Measurements from ENCODE around the gene CLK3.
"Not testable (repeated sequence)": the region's sequence is repeated elsewhere in the genome, so short reads cannot be mapped to it uniquely, and the experiment has no call there.

Gene CLK3

DNA sequence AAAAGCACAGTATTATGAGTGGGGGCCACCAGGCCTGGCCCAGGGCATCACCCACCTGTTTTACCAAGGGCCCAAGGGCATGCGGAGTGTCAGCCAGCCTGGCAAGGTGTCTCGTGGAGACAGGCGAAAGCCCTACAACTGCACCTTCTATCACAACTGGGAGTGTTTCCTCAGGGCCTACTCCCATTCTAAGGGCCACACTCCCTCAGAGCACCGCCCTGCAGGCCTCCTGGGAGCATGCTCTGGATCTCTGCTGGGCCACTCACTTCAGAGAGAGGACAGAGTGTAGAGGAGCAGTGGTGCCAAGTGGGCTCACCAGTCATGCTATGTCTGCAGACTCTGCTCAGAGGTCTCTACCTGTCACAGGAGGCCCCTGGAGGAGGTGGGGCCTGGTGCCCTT lies 21.2 kb upstream of the CLK3 start:
- DNase-seq (ENCODE audit: low spot score in 2 of 2) (no peak), ATAC-seq (no peak)
- no peaks in the 10 kb centered on the region for H3K9me3 Mint-ChIP-seq
- peak overlapping the region; percentile 70 for H3K27ac Mint-ChIP-seq
- no peak overlapping the region for H3K4me3 Mint-ChIP-seq
- H3K36me3 Mint-ChIP-seq, result peaks cover 100% of the 10 kb centered on the region
- H3K4me1 Mint-ChIP-seq, result peaks cover 41% of the 10 kb centered on the region

DNA sequence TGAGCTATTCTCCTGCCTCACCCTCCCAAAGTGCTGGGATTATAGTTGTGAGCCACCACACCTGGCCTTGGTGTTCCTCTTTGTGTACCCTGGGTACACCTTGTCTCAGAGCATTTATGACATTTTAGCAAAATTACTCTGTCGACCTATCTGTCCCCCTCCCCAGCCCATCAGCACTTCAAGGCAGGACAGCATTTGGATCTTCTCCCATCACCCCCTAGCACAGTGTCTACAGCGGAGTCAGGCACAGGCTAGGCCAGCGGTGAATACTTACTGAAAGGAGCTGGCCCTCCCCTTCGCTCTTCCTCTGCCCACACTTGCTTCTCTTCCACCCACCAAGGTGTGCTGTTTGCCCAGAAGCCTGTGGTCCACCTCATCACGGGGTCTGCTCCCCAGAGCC lies 20.4 kb upstream of the CLK3 start:
- Mint-ChIP-seq H3K4me3 (no peak overlapping the region), H3K36me3 (peaks cover 98% of the 10 kb centered on the region), H3K4me1 (peaks cover 42% of the 10 kb centered on the region), H3K27ac (peak overlapping the region; percentile 70), H3K9me3 (no peaks in the 10 kb centered on the region)
- ATAC-seq, result no peak
- DNase-seq (ENCODE audit: low spot score in 2 of 2), result no peak

DNA sequence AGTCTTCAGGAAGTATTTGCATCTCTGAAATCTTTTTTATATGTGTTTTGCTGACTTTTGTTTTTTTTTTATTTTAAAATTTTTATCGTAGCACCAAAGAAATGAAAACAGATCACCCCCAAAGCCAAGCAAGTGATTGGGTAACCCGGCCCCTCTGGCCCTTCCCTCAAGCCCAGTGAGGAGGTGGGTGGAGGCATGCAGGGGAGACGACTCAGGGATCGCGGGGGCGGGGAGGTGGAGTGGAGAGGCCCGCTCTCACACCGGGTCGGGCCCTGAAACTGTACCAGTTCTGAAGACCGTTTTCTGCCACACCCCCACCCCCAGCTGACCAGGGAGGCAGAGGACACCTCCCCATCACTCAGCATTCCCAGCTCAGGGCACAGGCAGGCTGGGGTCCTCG lies 18.9 kb upstream of the CLK3 start:
- Mint-ChIP-seq H3K4me1 (peaks cover 42% of the 10 kb centered on the region), H3K36me3 (peaks cover 90% of the 10 kb centered on the region)
- not testable (repeated sequence) for ATAC-seq; H3K27ac Mint-ChIP-seq; DNase-seq (ENCODE audit: low spot score in 2 of 2); H3K9me3 Mint-ChIP-seq; H3K4me3 Mint-ChIP-seq

DNA sequence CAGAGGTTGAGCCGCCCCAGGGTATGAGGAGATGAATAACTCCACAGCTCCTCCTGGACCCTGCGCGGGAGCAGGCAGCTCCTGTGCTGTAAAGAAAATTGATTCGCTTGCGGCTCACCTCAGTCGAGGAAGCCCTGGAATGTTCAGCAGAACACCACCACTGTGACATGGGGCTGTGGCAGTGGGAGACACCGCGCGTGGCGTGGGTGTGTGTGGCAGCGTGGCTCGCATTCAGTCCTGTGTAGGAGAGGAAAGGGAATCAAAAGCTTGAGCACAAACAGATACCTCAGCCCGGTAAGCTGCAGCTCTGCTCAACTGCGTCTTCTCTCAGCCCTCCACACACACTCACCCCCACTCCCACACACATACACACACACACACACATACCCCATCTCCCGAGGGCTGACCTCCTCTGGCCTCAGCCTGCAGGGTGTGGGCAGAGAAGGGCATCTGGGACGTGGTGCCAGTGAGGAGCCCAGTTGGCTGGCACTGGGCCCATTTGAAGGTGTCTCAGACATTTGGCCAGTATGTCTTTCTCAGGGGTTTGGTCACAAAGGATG lies 18.4 kb upstream of the CLK3 start:
- H3K4me3 Mint-ChIP-seq, result not testable (repeated sequence)
- peaks cover 90% of the 10 kb centered on the region for H3K36me3 Mint-ChIP-seq

DNA sequence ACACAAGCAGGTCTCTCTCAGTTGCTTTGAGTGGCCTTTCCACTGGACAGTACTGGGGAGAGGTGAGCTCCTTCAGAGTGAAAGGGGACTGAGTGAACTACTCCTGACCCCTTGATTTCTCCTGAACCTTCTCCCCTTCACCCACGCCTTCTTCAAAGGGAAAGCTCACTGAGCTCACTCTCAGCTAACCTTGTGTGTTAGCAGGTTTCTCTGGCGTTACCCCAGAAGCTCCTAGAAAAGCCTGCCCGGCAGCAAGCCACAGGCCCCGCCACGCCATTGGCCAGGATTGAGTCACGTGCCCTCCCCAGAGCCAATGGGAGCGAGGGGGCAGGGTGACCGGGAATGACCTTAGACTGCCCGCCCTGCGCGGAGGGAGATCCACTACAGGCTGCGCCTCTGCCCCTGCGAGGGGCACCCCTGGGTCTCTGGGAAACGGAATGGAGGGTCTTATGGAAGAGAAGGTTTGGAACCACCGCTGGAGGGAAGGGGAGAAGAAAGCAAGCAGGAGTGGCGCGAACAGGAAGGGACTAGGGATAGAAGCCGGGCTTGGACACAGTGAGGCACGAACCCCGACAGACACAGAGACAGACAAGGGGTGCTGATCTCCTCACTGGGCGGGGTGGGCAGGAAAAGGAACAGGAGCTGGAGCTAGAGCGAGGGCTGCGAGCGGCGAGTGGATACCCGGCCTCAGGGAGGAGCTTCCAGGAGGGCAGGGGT lies 17.4 kb upstream of the CLK3 start:
- Mint-ChIP-seq H3K9me3 (no peaks in the 10 kb centered on the region), H3K36me3 (peaks cover 90% of the 10 kb centered on the region), H3K4me3 (peak overlapping the region; percentile 88), H3K4me1 (peaks cover 47% of the 10 kb centered on the region), H3K27ac (peak overlapping the region; percentile 93)
- ATAC-seq, result peak; percentile 94
- peak; percentile 76 to 96 for DNase-seq (ENCODE audit: low spot score in 2 of 2)

More for the DNA sequence above, 18.4 kb upstream of the CLK3 start:
- ATAC-seq; H3K9me3 Mint-ChIP-seq; DNase-seq (ENCODE audit: low spot score in 2 of 2): not testable (repeated sequence)
- H3K4me1 Mint-ChIP-seq, result peaks cover 42% of the 10 kb centered on the region
- peak overlapping the region; percentile 93 for H3K27ac Mint-ChIP-seq

DNA sequence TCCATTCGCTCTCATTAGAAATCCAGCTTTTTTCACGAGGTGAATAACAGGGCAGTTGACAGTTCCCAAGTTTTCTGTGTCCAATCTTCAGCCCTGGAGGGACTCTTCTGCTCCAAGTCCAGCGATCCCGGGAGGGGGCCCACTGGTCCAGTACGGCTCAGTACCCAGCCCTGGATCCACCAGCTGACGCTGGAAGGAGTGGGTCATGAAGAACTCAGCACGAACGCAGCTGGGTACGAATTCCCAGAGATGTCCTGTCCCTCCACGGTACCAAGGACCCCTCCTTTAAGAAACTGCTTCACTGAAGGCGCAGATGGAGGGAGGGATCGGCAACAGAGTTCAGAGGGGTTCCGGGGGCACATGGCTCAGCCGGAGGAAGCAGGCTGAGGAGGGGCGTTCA lies 16.5 kb upstream of the CLK3 start:
- DNase-seq (ENCODE audit: low spot score in 2 of 2) (no peak), ATAC-seq (no peak)
- Mint-ChIP-seq H3K4me3 (peak overlapping the region; percentile 88), H3K4me1 (peaks cover 44% of the 10 kb centered on the region), H3K36me3 (peaks cover 85% of the 10 kb centered on the region), H3K9me3 (no peaks in the 10 kb centered on the region), H3K27ac (peak overlapping the region; percentile 93)

DNA sequence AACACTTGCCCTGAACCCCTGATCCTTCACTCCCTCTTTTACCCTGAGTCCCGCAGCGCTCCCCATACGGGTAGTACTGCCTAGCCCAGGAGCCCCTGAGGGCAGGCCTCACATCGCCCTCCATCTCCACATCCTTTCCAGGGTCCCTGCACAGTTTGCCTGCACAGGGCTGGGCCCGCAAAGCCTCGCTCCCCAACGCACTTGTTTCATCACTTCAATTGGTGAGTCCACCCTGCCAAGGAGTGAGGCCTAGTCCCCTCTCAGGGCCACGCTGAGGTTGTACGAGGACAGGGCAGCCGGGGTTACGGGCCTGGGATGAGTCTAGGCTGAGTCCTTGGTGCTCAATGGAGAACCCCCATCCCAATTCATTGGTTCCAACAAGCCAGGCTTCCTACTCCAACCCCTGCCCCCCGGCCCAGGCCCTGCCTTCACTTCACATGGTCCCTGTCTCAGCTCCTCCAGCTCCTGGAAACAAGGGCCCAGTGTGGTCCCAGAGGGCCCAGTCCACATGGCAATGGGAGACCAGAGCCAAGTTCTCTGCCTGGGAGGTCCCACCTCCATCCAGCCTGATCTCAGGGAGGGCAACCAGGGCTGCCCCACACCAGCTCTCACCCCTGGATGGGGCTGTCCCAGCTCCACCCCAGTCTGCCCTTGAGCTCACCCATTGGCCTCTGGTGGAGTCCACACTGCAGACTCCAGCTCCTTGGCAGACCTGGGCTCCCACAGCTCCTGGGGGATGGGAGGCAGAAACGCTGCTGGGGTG lies 12.4 kb upstream of the CLK3 start:
- peak overlapping the region; percentile 70 for H3K27ac Mint-ChIP-seq
- no peaks in the 10 kb centered on the region for H3K9me3 Mint-ChIP-seq
- DNase-seq (ENCODE audit: low spot score in 2 of 2) (no peak), ATAC-seq (no peak)
- H3K36me3 Mint-ChIP-seq, result peaks cover 53% of the 10 kb centered on the region
- H3K4me3 Mint-ChIP-seq, result no peak overlapping the region
- peaks cover 19% of the 10 kb centered on the region for H3K4me1 Mint-ChIP-seq

DNA sequence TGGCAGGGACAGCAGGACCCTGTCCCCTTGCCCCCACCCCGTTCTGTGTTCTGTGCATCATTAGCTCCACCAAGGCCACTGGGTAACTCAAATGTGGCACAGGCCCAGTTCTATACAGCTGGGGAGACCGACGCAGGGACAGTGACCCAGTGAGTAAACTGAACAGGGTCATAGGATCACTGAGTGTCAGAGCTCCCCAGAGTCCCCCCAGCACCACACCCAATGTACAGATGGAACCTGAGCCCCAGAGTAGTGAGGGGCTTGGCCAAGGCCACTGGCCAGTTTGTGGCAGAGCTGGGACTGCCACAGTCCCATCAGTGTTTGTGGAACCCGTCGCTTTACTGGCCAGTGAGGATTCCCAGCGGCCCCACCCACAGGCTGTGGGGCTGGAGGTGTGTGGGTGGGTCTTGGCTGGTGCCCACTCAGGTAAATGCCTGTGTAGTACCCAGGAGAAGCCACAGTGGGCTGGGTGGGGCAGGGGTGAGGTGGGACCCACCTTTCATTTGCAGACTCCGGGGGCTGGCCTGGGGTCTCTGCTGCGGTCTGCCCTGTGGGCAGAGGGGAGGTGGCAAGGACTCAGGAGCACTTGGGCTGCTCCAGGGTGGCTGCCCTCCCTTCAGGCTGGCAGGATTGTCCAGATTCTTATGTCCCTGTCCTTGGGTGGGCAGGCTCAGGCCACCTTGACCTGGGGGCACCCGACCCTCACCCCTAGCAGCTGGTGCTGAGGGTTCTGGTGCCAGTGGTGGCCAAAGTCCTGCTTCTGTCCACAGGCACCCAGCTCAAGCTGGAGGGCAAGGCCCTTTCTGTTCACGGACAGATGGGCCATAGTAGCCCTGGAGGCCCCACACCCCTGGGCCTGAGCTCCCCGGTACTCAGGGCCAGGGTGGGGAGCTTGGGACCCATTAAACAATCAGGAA lies 11.6 kb upstream of the CLK3 start:
- ATAC-seq (no peak), DNase-seq (ENCODE audit: low spot score in 2 of 2) (no peak)
- Mint-ChIP-seq H3K36me3 (peaks cover 44% of the 10 kb centered on the region), H3K4me3 (no peak overlapping the region), H3K27ac (peak overlapping the region; percentile 70), H3K9me3 (no peaks in the 10 kb centered on the region), H3K4me1 (peaks cover 11% of the 10 kb centered on the region)

DNA sequence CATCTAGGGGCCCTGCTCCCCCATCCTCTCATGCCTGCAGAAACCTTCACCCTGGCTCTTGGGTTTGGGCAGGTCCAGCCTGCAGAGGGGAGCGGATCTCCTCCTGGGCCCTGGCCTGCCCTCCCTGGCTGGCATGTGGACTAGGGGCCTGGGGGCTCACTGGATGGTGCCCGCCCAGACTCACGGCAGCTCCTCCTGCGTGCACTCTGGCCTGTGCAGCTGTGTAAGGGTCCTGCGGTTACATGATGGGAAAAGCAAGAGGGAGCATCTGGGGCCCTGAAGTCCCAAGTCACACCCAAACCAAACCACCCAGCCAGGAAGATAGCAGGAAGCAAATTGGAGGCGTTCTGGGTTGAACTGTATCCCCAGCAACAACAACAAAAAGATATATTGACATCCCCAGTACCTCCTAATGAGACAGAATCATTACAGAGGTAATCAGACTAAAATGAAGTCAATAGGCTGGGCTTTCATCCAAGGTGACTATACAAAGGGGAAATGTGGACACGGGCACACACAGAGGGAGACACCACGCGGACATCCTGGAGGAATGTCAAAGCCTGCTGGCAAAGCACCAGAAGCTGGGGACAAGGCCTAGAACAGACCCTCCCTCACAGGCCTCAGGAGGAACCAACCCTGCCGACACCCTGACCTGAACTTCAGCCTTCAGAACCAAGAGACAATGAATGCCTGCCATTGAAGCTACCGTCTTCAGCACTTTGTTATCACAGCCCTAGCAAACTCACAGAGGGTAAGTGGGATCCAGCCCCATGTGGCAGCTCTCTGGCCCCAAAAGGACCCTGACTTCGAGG lies 10.4 kb upstream of the CLK3 start:
- DNase-seq (ENCODE audit: low spot score in 2 of 2) (no peak), ATAC-seq (no peak)
- Mint-ChIP-seq H3K4me3 (no peak overlapping the region), H3K36me3 (peaks cover 35% of the 10 kb centered on the region), H3K27ac (peak overlapping the region; percentile 60), H3K9me3 (no peaks in the 10 kb centered on the region), H3K4me1 (peaks cover 5% of the 10 kb centered on the region)

DNA sequence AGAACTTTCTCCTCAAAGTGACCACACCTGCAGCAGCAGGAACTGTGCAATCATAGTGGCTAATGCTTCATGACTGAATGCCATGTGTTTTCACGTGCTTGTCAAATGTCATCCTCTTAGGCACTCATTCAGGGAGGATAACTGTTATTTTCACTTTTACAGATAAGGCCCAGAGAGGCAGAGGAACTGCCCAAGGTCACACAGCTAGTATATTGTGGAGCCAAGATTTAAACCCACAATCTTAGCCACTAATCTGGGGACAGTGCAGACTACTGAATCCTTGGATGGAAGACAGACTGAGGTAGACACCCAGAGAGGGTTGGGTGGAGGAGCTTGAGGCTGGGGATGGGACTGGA lies 9.9 kb upstream of the CLK3 start:
- Mint-ChIP-seq H3K27ac (peak overlapping the region; percentile 60), H3K4me1 (peaks cover 5% of the 10 kb centered on the region), H3K4me3 (no peak overlapping the region), H3K9me3 (no peaks in the 10 kb centered on the region), H3K36me3 (peaks cover 29% of the 10 kb centered on the region)
- ATAC-seq (no peak), DNase-seq (ENCODE audit: low spot score in 2 of 2) (no peak)

DNA sequence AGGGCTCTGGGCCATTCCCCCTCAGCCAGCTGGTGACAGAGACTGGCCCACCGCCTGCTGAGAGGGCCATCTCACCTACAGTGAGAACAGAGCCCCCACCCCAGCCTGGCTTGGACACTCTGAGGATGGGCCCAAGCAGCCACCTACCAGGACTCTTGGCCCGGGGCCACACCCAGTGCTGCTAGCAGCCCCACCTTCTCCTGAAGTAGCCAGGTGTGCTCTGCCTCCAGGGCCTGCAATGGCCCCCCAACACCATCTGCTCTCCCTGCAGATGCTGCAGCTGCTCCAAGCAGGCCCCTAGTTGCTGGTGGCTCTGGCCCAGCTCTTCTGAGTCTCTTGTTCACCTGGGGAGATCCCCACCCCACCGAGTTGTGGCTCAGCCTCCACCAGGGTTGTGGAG lies 6.8 kb upstream of the CLK3 start:
- peaks cover 15% of the 10 kb centered on the region for H3K4me1 Mint-ChIP-seq
- no peak for ATAC-seq
- no peaks in the 10 kb centered on the region for H3K9me3 Mint-ChIP-seq
- peaks cover 8% of the 10 kb centered on the region for H3K36me3 Mint-ChIP-seq
- H3K4me3 Mint-ChIP-seq, result no peak overlapping the region
- peak overlapping the region; percentile 82 for H3K27ac Mint-ChIP-seq
- no peak for DNase-seq (ENCODE audit: low spot score in 2 of 2)

DNA sequence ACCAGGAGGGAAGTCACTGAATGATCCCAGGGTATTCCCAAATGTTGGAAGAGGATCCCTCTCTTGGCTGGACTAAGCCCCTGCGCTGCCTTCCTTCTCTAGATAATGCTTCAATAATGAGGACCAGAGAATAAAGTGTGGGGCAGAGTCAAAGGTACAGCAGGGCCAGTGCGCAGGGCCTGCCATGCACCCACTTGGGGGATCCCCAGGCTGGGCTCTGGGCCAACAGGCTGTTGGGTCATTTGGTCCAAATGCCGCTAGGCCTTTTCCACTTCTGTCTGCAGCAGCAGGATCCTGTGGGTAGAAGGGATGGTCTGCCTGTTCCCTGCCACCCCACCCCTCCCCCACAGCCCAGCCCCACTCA lies 5.7 kb upstream of the CLK3 start:
- Mint-ChIP-seq H3K9me3 (no peaks in the 10 kb centered on the region), H3K4me1 (peaks cover 21% of the 10 kb centered on the region), H3K36me3 (peaks cover 12% of the 10 kb centered on the region), H3K27ac (no peak overlapping the region), H3K4me3 (no peak overlapping the region)
- ATAC-seq (no peak), DNase-seq (ENCODE audit: low spot score in 2 of 2) (no peak)

DNA sequence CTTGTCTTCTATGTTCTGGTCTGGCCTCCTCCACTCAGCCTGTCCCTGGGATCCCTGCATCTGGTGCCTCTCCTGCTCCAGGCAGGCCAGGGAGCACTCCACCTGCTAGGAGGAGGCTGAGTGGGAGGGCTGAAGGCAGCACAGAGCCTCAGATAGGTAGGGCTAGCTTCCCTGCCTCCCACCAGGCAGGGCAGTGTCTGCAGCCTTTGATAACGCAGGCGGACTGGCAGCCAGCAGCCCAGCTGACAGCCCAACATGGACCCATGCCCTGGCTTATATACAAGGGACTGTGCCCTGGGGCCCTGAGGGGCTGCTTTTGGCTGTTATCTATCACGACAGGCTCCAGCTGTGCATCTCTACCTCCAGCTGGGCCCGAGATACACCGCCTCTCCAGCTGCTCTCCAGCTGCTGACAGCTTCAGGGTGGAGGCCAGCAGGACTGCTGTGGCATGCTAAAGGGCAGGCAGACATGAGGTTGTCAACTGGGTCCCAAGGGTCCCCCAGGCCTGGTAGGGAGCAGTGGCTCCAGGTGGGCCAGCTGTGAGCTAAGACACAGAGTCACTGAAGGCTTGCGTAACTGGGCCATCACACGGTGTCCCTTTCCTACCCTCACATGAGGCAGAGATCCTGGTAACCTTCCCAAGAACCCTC lies 5.2 kb upstream of the CLK3 start:
- Mint-ChIP-seq H3K9me3 (no peaks in the 10 kb centered on the region), H3K27ac (no peak overlapping the region), H3K4me3 (no peak overlapping the region), H3K4me1 (peaks cover 21% of the 10 kb centered on the region), H3K36me3 (peaks cover 17% of the 10 kb centered on the region)
- DNase-seq (ENCODE audit: low spot score in 2 of 2) (no peak), ATAC-seq (no peak)

DNA sequence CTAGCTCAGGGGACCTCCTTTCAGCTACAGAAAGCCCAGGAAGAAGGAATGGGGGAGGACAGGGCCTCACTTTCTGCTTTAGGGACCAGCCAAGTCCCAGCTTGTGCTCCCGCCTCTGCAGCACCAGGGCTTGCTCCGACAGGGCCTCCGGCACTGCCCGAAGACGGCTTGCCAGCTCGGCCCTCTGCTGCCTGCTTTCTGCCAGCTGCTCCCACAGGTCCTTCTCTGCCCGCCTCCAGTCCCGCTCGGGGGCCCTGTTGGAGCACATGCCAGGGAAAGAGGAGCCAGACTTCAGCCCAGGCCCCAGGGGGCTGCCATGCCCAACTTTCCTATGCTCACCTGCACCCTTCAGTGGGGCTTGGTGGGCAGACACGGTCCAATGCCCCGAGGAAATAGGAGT lies 4.3 kb upstream of the CLK3 start:
- peaks cover 25% of the 10 kb centered on the region for H3K36me3 Mint-ChIP-seq
- ATAC-seq, result no peak

More for the DNA sequence above, 4.3 kb upstream of the CLK3 start:
- no peak overlapping the region for H3K27ac Mint-ChIP-seq
- no peak overlapping the region for H3K4me3 Mint-ChIP-seq
- peaks cover 22% of the 10 kb centered on the region for H3K4me1 Mint-ChIP-seq
- DNase-seq (ENCODE audit: low spot score in 2 of 2), result no peak
- no peaks in the 10 kb centered on the region for H3K9me3 Mint-ChIP-seq
